Esophagus mucosa (tissue), 1 donor: ENCODE results near the gene LRIT1. TPM values are rescaled to one million over a fixed set of nuclear protein-coding genes. Genes with fewer than 3 reads are reported as not detected.

ENCODE experiments used
- ATAC-seq: fragments of 200-7000 bp; cut with Tn5 transposase; one replicate; pipeline ENCODE4 v1.9.1; 2020
- total RNA-seq: library from RNA; stranded (reverse); gene quantifications from one replicate; pipeline ENCODE4 v1.2.4, GENCODE V29; 2023
- donor health status: DM: yes; HTN: yes; CAD: no.

LRIT1 gene
- total RNA-seq, 1 donor from 2014 or later: not detected

GRCh38 chr10:84191106-84191505 lies 50.2 kb downstream of the LRIT1 start:
- ATAC-seq: no peak

GRCh38 chr10:84190621-84191020 lies 50.7 kb downstream of the LRIT1 start:
- peak; percentile 12 for ATAC-seq

- no peak for ATAC-seq
Observed at GRCh38 chr10:84188815-84189214, 52.5 kb downstream of the LRIT1 start.

- ATAC-seq: no peak
Observed at GRCh38 chr10:84185526-84186175, 55.7 kb downstream of the LRIT1 start.

- ATAC-seq: peak; percentile 88
Observed at GRCh38 chr10:84184517-84184916, 56.8 kb downstream of the LRIT1 start.

- no peak for ATAC-seq
Observed at GRCh38 chr10:84181631-84182030, 59.7 kb downstream of the LRIT1 start.

Other genes starting within 250 kb of the LRIT1 start
- gene GHITM, start 102.0 kb downstream of the LRIT1 start, total RNA-seq: 142 TPM
- 404 TPM for gene GPR15LG, start 67.7 kb downstream of the LRIT1 start, total RNA-seq
- gene CDHR1, start 47.0 kb downstream of the LRIT1 start, total RNA-seq: 29.0 TPM
- gene LRIT2, start 16.0 kb downstream of the LRIT1 start, total RNA-seq: not detected
- not detected for gene RGR, start 3.5 kb upstream of the LRIT1 start, total RNA-seq
- gene CCSER2, start 87.0 kb upstream of the LRIT1 start, total RNA-seq: 43.4 TPM